Breast epithelium (tissue), 4 donors: ENCODE results near the gene CPM. TPM values are rescaled to one million over a fixed set of nuclear protein-coding genes. Genes with fewer than 3 reads are reported as not detected.
"Not testable (repeated sequence)": the region's sequence is repeated elsewhere in the genome, so short reads cannot be mapped to it uniquely, and the experiment has no call there.

Experiments
- DNase-seq, 2 donors: peaks; one replicate each; pipeline ENCODE4 v3.0.0-alpha.2; 2019; ENCODE audit warnings: low spot score in 2 of 2
- H3K27ac ChIP-seq, 2 donors: fragments of 200-600 bp; sonication (generic) in 1 of 2; one replicate each; pipeline ENCODE4 v1.5.1; 2016 to 2019; ENCODE audit warnings: mild to moderate bottlenecking in 1 of 2
- H3K27me3 ChIP-seq, 2 donors: fragments of 200-600 bp; sonication (generic) in 1 of 2; one replicate each; pipeline versions ENCODE4 v1.5.1 to v1.6.0; 2017 to 2019; ENCODE audit warnings: control low read depth in 1 of 2, mild to moderate bottlenecking in 1 of 2
- H3K36me3 ChIP-seq: fragments of 200-600 bp; one replicate; pipeline ENCODE4 v1.5.1; 2019
- H3K4me1 ChIP-seq, 2 donors: fragments of 200-600 bp; sonication (generic); one replicate each; pipeline ENCODE4 v1.5.1; 2016 to 2019; ENCODE audit warnings: control low read depth in 1 of 2
- H3K4me3 ChIP-seq, 3 donors: fragments of 200-600 bp; sonication (generic); 1 replicate in 2 of 3; 2 replicates in 1 of 3; pipeline ENCODE4 v1.5.1; 2016 to 2019; ENCODE audit warnings: mild to moderate bottlenecking in 3 of 3, moderate library complexity in 2 of 3
- H3K9me3 ChIP-seq, 2 donors: fragments of 200-600 bp; sonication (generic) in 1 of 2; one replicate each; pipeline ENCODE4 v1.5.1; 2016 to 2019; ENCODE audit warnings: control low read depth in 1 of 2
- POLR2A ChIP-seq: fragments of 450-650 bp; IDR thresholded peaks from one replicate; pipeline ENCODE4 v1.6.1; 2016; ENCODE audit warnings: antibody characterized with exemption, mild to moderate bottlenecking, moderate library complexity
- POLR2AphosphoS5 ChIP-seq, 3 donors: sonication (generic); formaldehyde crosslinking; IDR thresholded peaks; one replicate each; pipeline ENCODE4 v1.6.1; 2017; ENCODE audit warnings: antibody characterized with exemption in 3 of 3
- intact Hi-C: fragments of 100-400 bp; cut with DNase I; formaldehyde crosslinking; loops from one replicate; pipeline ENCODE4 v1.15.1; 2023; ENCODE audit warnings: low total_unique reads
- total RNA-seq, 3 donors: library from RNA; depleted of rRNA; stranded (reverse); fragments of >200 nt; gene quantifications; one replicate each; pipeline ENCODE4 v1.1.0, GENCODE V29; 2016
- TF ChIP-seq, protein P1 (sequence below), 3 donors: fragments of 450-650 bp; IDR thresholded peaks; one replicate each; pipeline ENCODE4 v1.5.1; 2016 to 2017; ENCODE audit warnings: antibody characterized with exemption in 3 of 3, mild to moderate bottlenecking in 3 of 3, moderate library complexity in 3 of 3

CPM gene
- total RNA-seq, 3 donors from 2014 or later, result 63.4 to 1,281 (median 78.3) TPM

DNA sequence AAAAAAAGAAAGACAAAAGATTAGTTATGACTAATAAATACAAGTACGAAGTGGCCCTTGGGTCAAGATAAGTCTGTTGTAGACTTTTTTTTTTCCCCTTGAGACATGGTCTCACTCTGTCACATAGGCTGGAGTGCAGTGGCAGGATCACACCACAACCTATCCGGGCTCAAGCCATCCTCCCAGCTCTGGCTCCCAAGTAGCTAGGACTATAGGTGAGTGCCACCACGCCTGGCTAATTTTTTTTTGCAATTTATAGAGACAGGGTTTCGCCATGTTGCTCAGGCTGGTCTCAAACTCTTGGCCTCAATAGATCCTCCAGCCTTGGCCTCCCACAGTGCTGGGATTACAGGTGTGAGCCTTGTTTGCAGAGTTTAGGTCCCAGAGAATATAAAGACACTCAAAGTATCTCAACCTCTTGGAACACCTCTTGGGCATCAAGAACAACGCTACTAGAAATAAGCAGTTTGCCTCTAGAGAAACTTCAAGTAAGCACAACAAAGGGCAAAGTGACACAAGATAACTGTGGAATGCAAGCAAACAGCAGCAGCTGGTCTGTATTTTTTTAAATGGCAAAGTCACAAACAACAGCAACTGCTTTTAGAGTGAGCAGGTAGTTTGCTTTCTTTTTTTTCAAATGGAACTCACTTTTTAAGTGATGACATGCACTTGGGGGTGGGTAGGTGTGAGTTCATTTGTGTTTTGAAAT lies 128.9 kb downstream of the CPM start:
- TF ChIP-seq POLR2AphosphoS5 (IDR thresholded peaks at IDR 0.05) (no peak), POLR2A (no peak)
- TF ChIP-seq, protein P1, sequence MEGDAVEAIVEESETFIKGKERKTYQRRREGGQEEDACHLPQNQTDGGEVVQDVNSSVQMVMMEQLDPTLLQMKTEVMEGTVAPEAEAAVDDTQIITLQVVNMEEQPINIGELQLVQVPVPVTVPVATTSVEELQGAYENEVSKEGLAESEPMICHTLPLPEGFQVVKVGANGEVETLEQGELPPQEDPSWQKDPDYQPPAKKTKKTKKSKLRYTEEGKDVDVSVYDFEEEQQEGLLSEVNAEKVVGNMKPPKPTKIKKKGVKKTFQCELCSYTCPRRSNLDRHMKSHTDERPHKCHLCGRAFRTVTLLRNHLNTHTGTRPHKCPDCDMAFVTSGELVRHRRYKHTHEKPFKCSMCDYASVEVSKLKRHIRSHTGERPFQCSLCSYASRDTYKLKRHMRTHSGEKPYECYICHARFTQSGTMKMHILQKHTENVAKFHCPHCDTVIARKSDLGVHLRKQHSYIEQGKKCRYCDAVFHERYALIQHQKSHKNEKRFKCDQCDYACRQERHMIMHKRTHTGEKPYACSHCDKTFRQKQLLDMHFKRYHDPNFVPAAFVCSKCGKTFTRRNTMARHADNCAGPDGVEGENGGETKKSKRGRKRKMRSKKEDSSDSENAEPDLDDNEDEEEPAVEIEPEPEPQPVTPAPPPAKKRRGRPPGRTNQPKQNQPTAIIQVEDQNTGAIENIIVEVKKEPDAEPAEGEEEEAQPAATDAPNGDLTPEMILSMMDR (IDR thresholded peaks at IDR 0.05), result no peak
- intact Hi-C loops, result no loop called here
- DNase-seq, result no peak
- Histone ChIP-seq H3K36me3 (no peaks in the 10 kb centered on the region), H3K27me3 (no peaks in the 10 kb centered on the region), H3K9me3 (no peaks in the 10 kb centered on the region), H3K27ac (peak overlapping the region in 1 of 2 donors; percentile 2), H3K4me3 (no peak overlapping the region), H3K4me1 (no peaks in the 10 kb centered on the region)

GRCh38 chr12:68802911-68803651 lies 129.9 kb downstream of the CPM start:
- H3K27ac ChIP-seq, result peak overlapping the region in 1 of 2 donors; percentile 57
- H3K4me1 ChIP-seq, H3K36me3 ChIP-seq, H3K4me3 ChIP-seq, H3K27me3 ChIP-seq, intact Hi-C loops, H3K9me3 ChIP-seq, DNase-seq: not testable (repeated sequence)

DNA sequence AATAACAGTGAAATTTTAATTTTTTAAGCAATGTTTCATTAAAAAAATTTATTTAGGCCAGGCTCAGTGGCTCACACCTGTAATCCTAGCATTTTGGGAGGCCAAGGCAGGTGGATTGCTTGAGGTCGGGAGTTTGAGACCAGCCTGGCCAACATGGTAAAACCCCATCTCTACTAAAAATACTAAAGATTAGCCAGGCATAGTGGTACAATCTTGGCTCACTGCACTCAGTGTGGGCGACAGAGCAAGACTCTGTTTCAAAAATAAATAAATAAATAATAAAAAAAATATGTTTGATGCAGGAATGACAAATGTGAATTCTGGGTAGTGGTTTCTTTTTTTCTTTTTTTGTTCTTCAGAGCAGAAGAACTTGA lies 130.6 kb downstream of the CPM start:
- H3K27ac ChIP-seq, H3K27me3 ChIP-seq, DNase-seq, H3K36me3 ChIP-seq, H3K4me3 ChIP-seq, H3K4me1 ChIP-seq, H3K9me3 ChIP-seq, intact Hi-C loops: not testable (repeated sequence)

Other genes with a start within 250 kb of the CPM start
- gene NUP107, start 246.2 kb downstream of the CPM start, total RNA-seq, result 10 to 100 TPM; 44.6 to 62.6 (median 58.7) TPM
- 10 to 100 TPM in 2 of 3 donors, 1 to 10 TPM in 1; 5.8 to 12.1 (median 10.5) TPM for gene SLC35E3, start 187.0 kb downstream of the CPM start, total RNA-seq
- gene MDM2, start 125.0 kb downstream of the CPM start, total RNA-seq, result 10 to 100 TPM; 69.4 to 73.3 (median 71.8) TPM